Measurements from ENCODE around the gene DMTF1.
"Not testable (repeated sequence)": the region's sequence is repeated elsewhere in the genome, so short reads cannot be mapped to it uniquely, and the experiment has no call there.

The DMTF1 gene

GRCh38 chr7:87193912-87194311 lies 41.7 kb downstream of the DMTF1 start:
- no peak for DNase-seq (ENCODE audit: low read depth, low spot score)

GRCh38 chr7:87199241-87199640 lies 47.0 kb downstream of the DMTF1 start:
- DNase-seq (ENCODE audit: low read depth, low spot score) = no peak

GRCh38 chr7:87199700-87200450 lies 47.6 kb downstream of the DMTF1 start:
- no peak for DNase-seq (ENCODE audit: low read depth, low spot score)

GRCh38 chr7:87202208-87202607 lies 50.0 kb downstream of the DMTF1 start:
- no peak for DNase-seq (ENCODE audit: low read depth, low spot score)

GRCh38 chr7:87202705-87203104 lies 50.5 kb downstream of the DMTF1 start:
- DNase-seq (ENCODE audit: low read depth, low spot score) = no peak

GRCh38 chr7:87203929-87204328 lies 51.7 kb downstream of the DMTF1 start:
- not testable (repeated sequence) for DNase-seq (ENCODE audit: low read depth, low spot score)

- no peak for DNase-seq (ENCODE audit: low read depth, low spot score)
Observed at GRCh38 chr7:87204933-87205332, 52.7 kb downstream of the DMTF1 start.

- DNase-seq (ENCODE audit: low read depth, low spot score) = not testable (repeated sequence)
Observed at GRCh38 chr7:87205701-87206100, 53.4 kb downstream of the DMTF1 start.

GRCh38 chr7:87206361-87206760 lies 54.1 kb downstream of the DMTF1 start:
- no peak for DNase-seq (ENCODE audit: low read depth, low spot score)

GRCh38 chr7:87209295-87209924 lies 57.2 kb downstream of the DMTF1 start:
- no peak for DNase-seq (ENCODE audit: low read depth, low spot score)

- no peak for DNase-seq (ENCODE audit: low read depth, low spot score)
Observed at GRCh38 chr7:87210506-87210905, 58.3 kb downstream of the DMTF1 start.

- no peak for DNase-seq (ENCODE audit: low read depth, low spot score)
Observed at GRCh38 chr7:87212498-87212897, 60.2 kb downstream of the DMTF1 start.

- DNase-seq (ENCODE audit: low read depth, low spot score) = no peak
Observed at GRCh38 chr7:87213252-87213651, 61.0 kb downstream of the DMTF1 start.

GRCh38 chr7:87213811-87214210 lies 61.6 kb downstream of the DMTF1 start:
- no peak for DNase-seq (ENCODE audit: low read depth, low spot score)

- no peak for DNase-seq (ENCODE audit: low read depth, low spot score)
Observed at GRCh38 chr7:87215046-87215445, 62.8 kb downstream of the DMTF1 start.

- DNase-seq (ENCODE audit: low read depth, low spot score) = no peak
Observed at GRCh38 chr7:87216701-87217508, 64.7 kb downstream of the DMTF1 start.

- no peak for DNase-seq (ENCODE audit: low read depth, low spot score)
Observed at GRCh38 chr7:87217983-87218653, 65.9 kb downstream of the DMTF1 start.

- DNase-seq (ENCODE audit: low read depth, low spot score) = no peak
Observed at GRCh38 chr7:87218796-87219544, 66.7 kb downstream of the DMTF1 start.

- DNase-seq (ENCODE audit: low read depth, low spot score) = no peak
Observed at GRCh38 chr7:87219545-87220025, 67.3 kb downstream of the DMTF1 start, which contains the start of gene TMEM243. TMEM243 (minus strand) TSS chr7:87219732; CDS start chr7:87219503, 229 bp downstream.

GRCh38 chr7:87220026-87220733 lies 67.9 kb downstream of the DMTF1 start:
- no peak for DNase-seq (ENCODE audit: low read depth, low spot score)

Measured in iPS DF 19.7 (cell line).